B cell (primary cell): ENCODE data around the gene ZNF672. TPM values are rescaled to one million over a fixed set of nuclear protein-coding genes. Genes with fewer than 3 reads are reported as not detected.

ENCODE experiments used
- ATAC-seq: fragments of 200-7000 bp; cut with Tn5 transposase; one replicate; pipeline ENCODE4 v1.10.0; 2021; ENCODE audit warnings: low read depth, mild to moderate bottlenecking, moderate number of reproducible peaks, moderate library complexity
- CTCF ChIA-PET: fragments of 350-600 bp; sonication (Branson Sonifier 250); formaldehyde crosslinking; loops from one replicate; lab custom pipeline; 2021; ENCODE audit warnings: antibody characterized with exemption, inconsistent platforms; lab: Charles Lee
- POLR2A ChIA-PET: fragments of 350-600 bp; sonication (Branson Sonifier 250); formaldehyde crosslinking; loops from one replicate; lab custom pipeline; 2021; ENCODE audit warnings: antibody characterized with exemption; lab: Charles Lee
- DNase-seq: peaks from one replicate; pipeline ENCODE4 v3.0.0; 2013
- H2AFZ ChIP-seq: 2 replicates; pipeline ENCODE4 v1.6.1; 2012; ENCODE audit warnings: mild to moderate bottlenecking, low read depth, low read length; ENCODE audit not compliant: insufficient read depth, poor library complexity, severe bottlenecking
- H3K27ac ChIP-seq, 2 donors: 1 replicate in 1 of 2; 2 replicates in 1 of 2; pipeline ENCODE4 v1.5.1; 2012 to 2013; ENCODE audit warnings: low read length in 2 of 2, mild to moderate bottlenecking in 2 of 2, moderate library complexity in 1 of 2
- H3K27me3 ChIP-seq, 4 experiments: fragments of 200-600 bp in 1 of 4; sonication (generic) in 1 of 4; replicated peaks in 1 of 4; 1 replicate in 2 of 4; 2 replicates in 2 of 4; pipeline versions ENCODE4 v1.6.1 to v1.7.0; 2013 to 2016; ENCODE audit warnings: low read length in 3 of 4, mild to moderate bottlenecking in 2 of 4, mixed read lengths in 1 of 4, moderate library complexity in 1 of 4; ENCODE audit not compliant: insufficient read depth in 4 of 4, control insufficient read depth in 3 of 4; ENCODE audit errors: control extremely low read depth in 1 of 4
- H3K36me3 ChIP-seq, 2 experiments: replicated peaks in 1 of 2; 1 replicate in 1 of 2; 2 replicates in 1 of 2; pipeline versions ENCODE4 v1.6.1 to v1.7.1; 2013; ENCODE audit warnings: low read length in 1 of 2; ENCODE audit not compliant: insufficient read depth in 2 of 2, control insufficient read depth in 1 of 2; ENCODE audit errors: control extremely low read depth in 1 of 2, extremely low read depth in 1 of 2
- H3K4me1 ChIP-seq, 2 donors: fragments of 200-600 bp in 1 of 2; sonication (generic) in 1 of 2; 1 replicate in 1 of 2; 2 replicates in 1 of 2; pipeline versions ENCODE4 v1.5.1 to v1.6.1; 2013 to 2017; ENCODE audit warnings: low read length in 2 of 2; ENCODE audit not compliant: control insufficient read depth in 2 of 2, insufficient read depth in 2 of 2
- H3K4me2 ChIP-seq: replicated peaks from 2 replicates; pipeline ENCODE3; 2012; ENCODE audit warnings: mild to moderate bottlenecking, low read depth, low read length; ENCODE audit not compliant: poor library complexity, severe bottlenecking
- H3K4me3 ChIP-seq, 5 experiments: fragments of 200-600 bp in 1 of 5; sonication (generic) in 1 of 5; 1 replicate in 3 of 5; 2 replicates in 2 of 5; pipeline versions ENCODE4 v1.5.1 to v1.7.0; 2011 to 2016; ENCODE audit warnings: low read length in 4 of 5, mild to moderate bottlenecking in 4 of 5, low read depth in 2 of 5, control low read depth in 1 of 5, moderate library complexity in 1 of 5; ENCODE audit not compliant: insufficient read depth in 1 of 5; ENCODE audit errors: control extremely low read depth in 1 of 5, extremely low read depth in 1 of 5
- H3K79me2 ChIP-seq: fragments of 200-600 bp; sonication (generic); one replicate; pipeline ENCODE4 v1.6.0; 2016; ENCODE audit warnings: low read length; ENCODE audit not compliant: control insufficient read depth, insufficient read depth
- H3K9ac ChIP-seq: fragments of 200-600 bp; sonication (generic); 2 replicates; pipeline ENCODE4 v1.6.1; 2017; ENCODE audit warnings: mild to moderate bottlenecking, low read length, moderate library complexity
- H3K9me3 ChIP-seq, 3 donors: one replicate each; pipeline versions ENCODE4 v1.6.1 to v1.7.1; 2013; ENCODE audit warnings: low read length in 2 of 3; ENCODE audit not compliant: control insufficient read depth in 2 of 3, insufficient read depth in 1 of 3; ENCODE audit errors: control extremely low read depth in 1 of 3
- H4K20me1 ChIP-seq: 2 replicates; pipeline ENCODE4 v1.6.0; 2012; ENCODE audit warnings: mild to moderate bottlenecking, low read length; ENCODE audit not compliant: insufficient read depth, control insufficient read depth, poor library complexity, severe bottlenecking
- H3K27ac Mint-ChIP-seq: one replicate; pipeline ENCODE4 v1.8.0; 2021; ENCODE audit warnings: mixed read lengths
- H3K27me3 Mint-ChIP-seq: one replicate; pipeline ENCODE4 v1.8.0; 2021; ENCODE audit warnings: mixed read lengths
- H3K4me1 Mint-ChIP-seq: one replicate; pipeline ENCODE4 v1.8.0; 2021; ENCODE audit warnings: mixed read lengths
- H3K4me3 Mint-ChIP-seq: one replicate; pipeline ENCODE4 v1.8.0; 2021; ENCODE audit warnings: mixed read lengths
- H3K9me3 Mint-ChIP-seq: one replicate; pipeline ENCODE4 v1.8.0; 2022; ENCODE audit warnings: mixed read lengths; ENCODE audit not compliant: insufficient read depth
- CTCF ChIP-seq: fragments of 200-600 bp; IDR thresholded peaks from one replicate; pipeline ENCODE4 v1.8.0; 2022; ENCODE audit warnings: antibody characterized with exemption, mild to moderate bottlenecking
- EZH2 ChIP-seq: IDR thresholded peaks from 2 replicates; pipeline ENCODE4 v1.6.1; 2012; ENCODE audit warnings: borderline replicate concordance, low read depth, mild to moderate bottlenecking, moderate library complexity, low read length; ENCODE audit not compliant: insufficient read depth, poor library complexity, severe bottlenecking
- WGBS: methylation state at CpG from one replicate; pipeline ENCODE4 v1.1.5; 2013; ENCODE audit warnings: missing lambda C conversion rate; ENCODE audit not compliant: insufficient coverage; 5-methylcytosine and 5-hydroxymethylcytosine counted together
- intact Hi-C: fragments of 100-400 bp; cut with micrococcal nuclease; formaldehyde crosslinking; loops from one replicate; pipeline ENCODE4 v1.10.0; 2022
- polyA plus RNA-seq: library from polyadenylated mRNA; depleted of rRNA; stranded (reverse); fragments of >200 nt; gene quantifications from 2 replicates; pipeline ENCODE4 v1.2.3, GENCODE V29; 2012
- total RNA-seq, 2 donors: library from RNA; stranded (reverse); fragments of 120-200 nt in 1 of 2; gene quantifications; 1 replicate in 1 of 2; 2 replicates in 1 of 2; pipeline versions ENCODE4 v1.2.3 to v1.2.4, GENCODE V29; 2013 to 2022

The ZNF672 gene
- total and polyA plus RNA-seq, 2 donors (not counting 1 experiment from before 2014, with no cell fraction given) = 46.4 to 56.3 TPM

GRCh38 chr1:248871837-248872401, 33.9 kb downstream of the ZNF672 start:
- ChIA-PET POLR2A (no interaction called here), CTCF (interaction anchor here (2.2 kb wide), 1 partner anchor 34 kb away, joined by 9 read pairs; the partner anchor contains the start of gene ZNF672)
- H3K4me1 ChIP-seq = peaks cover 0 to 23% of the 10 kb centered on the region in 2 donors
- no peaks in the 10 kb centered on the region for H3K27me3 Mint-ChIP-seq
- no peaks in the 10 kb centered on the region for H4K20me1 ChIP-seq
- H3K4me2 ChIP-seq = peak overlapping the region; percentile 23
- peak overlapping the region; percentile 39 for H3K4me3 Mint-ChIP-seq
- peaks cover 29% of the 10 kb centered on the region for H3K4me1 Mint-ChIP-seq
- no peak overlapping the region for H2AFZ ChIP-seq
- intact Hi-C loops = no loop called here
- DNase-seq (no peak), ATAC-seq (no peak)
- H3K9me3 Mint-ChIP-seq = no peaks in the 10 kb centered on the region
- no peaks in the 10 kb centered on the region for H3K27me3 ChIP-seq
- H3K27ac ChIP-seq = no peak overlapping the region
- H3K9me3 ChIP-seq = no peaks in the 10 kb centered on the region
- H3K27ac Mint-ChIP-seq = no peak overlapping the region
- no peak overlapping the region for H3K4me3 ChIP-seq
- H3K79me2 ChIP-seq = no peaks in the 10 kb centered on the region
- H3K36me3 ChIP-seq = no peaks in the 10 kb centered on the region
- WGBS = 97% methylated on average over 3 of the region's 3 CpGs
- TF ChIP-seq CTCF (no peak), EZH2 (no peak)
- no peak overlapping the region for H3K9ac ChIP-seq

GRCh38 chr1:248872752-248873408, 34.9 kb downstream of the ZNF672 start:
- H4K20me1 ChIP-seq = no peaks in the 10 kb centered on the region
- no peak for DNase-seq
- H2AFZ ChIP-seq = peak overlapping the region; percentile 91
- H3K79me2 ChIP-seq = no peaks in the 10 kb centered on the region
- ChIA-PET POLR2A (interaction anchor here (0.6 to 2.4 kb wide), 6 partner anchors 10 to 401 kb away, joined by 3 to 12 read pairs (median 7); partner anchors contain the start of gene ZNF692), CTCF (interaction anchor here (0.7 to 2.3 kb wide), 10 partner anchors 12 to 244 kb away, joined by 3 to 11 read pairs (median 4); partner anchors contain the start of genes PGBD2, SH3BP5L, ZNF672 and ZNF692)
- H3K4me2 ChIP-seq = peak overlapping the region; percentile 89
- peak overlapping the region; percentile 81 for H3K9ac ChIP-seq
- Mint-ChIP-seq H3K4me1 (peaks cover 30% of the 10 kb centered on the region), H3K27me3 (no peaks in the 10 kb centered on the region), H3K9me3 (no peaks in the 10 kb centered on the region), H3K27ac (peak overlapping the region; percentile 97), H3K4me3 (peak overlapping the region; percentile 95)
- H3K4me3 ChIP-seq = peak overlapping the region; percentile 68 to 98 (median 84)
- H3K27me3 ChIP-seq = no peaks in the 10 kb centered on the region
- under 1% methylated on average over 12 of the region's 31 CpGs for WGBS
- intact Hi-C loops = loop anchor here (1.0 kb wide), 3 partner anchors 10 to 47 kb away; partner anchors contain the start of gene ZNF692
- H3K27ac ChIP-seq = peak overlapping the region; percentile 64 to 81
- ATAC-seq = peak; percentile 22
- H3K9me3 ChIP-seq = no peaks in the 10 kb centered on the region
- no peak for TF ChIP-seq EZH2
- no peak for TF ChIP-seq CTCF
- no peaks in the 10 kb centered on the region for H3K36me3 ChIP-seq
- H3K4me1 ChIP-seq = peaks cover 0 to 23% of the 10 kb centered on the region in 2 donors
